Peyer's patch (tissue), 4 donors: ENCODE measurements around the gene CGN.

ENCODE experiments used
- POLR2A ChIP-seq, 2 donors: fragments of 450-650 bp; IDR thresholded peaks; one replicate each; pipeline ENCODE4 v1.5.1; 2017; ENCODE audit warnings: antibody characterized with exemption in 2 of 2, mild to moderate bottlenecking in 2 of 2, moderate library complexity in 2 of 2
- TF ChIP-seq, protein P1 (sequence below), 6 experiments: fragments of 450-650 bp in 4 of 6; fragments of 200-600 bp in 2 of 6; sonication (generic) in 1 of 6; IDR thresholded peaks; one replicate each; pipeline ENCODE4 v1.5.1; 2017 to 2019; ENCODE audit warnings: antibody characterized with exemption in 6 of 6, mild to moderate bottlenecking in 3 of 6, moderate library complexity in 1 of 6

DNA sequence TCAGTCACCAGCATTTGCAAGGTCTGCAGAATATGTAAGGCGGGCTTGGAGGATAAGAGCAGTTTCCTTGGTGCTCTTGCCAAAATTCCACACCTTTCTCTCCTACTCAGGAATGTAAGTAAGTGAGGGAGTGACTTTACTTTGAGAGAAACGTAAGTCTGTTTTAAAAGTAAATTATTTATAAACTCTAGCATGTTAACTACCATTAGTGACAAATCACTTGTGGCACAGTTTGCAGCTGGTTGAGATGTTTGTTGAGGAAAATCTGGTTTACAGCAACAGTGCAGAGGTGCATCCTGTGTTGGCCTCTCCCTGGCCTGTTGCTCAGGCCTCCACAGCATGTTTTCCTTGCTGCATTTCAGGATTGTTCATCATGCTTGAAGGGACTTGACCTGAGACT is 8.5 kb downstream of the CGN start:
- TF ChIP-seq, protein P1, sequence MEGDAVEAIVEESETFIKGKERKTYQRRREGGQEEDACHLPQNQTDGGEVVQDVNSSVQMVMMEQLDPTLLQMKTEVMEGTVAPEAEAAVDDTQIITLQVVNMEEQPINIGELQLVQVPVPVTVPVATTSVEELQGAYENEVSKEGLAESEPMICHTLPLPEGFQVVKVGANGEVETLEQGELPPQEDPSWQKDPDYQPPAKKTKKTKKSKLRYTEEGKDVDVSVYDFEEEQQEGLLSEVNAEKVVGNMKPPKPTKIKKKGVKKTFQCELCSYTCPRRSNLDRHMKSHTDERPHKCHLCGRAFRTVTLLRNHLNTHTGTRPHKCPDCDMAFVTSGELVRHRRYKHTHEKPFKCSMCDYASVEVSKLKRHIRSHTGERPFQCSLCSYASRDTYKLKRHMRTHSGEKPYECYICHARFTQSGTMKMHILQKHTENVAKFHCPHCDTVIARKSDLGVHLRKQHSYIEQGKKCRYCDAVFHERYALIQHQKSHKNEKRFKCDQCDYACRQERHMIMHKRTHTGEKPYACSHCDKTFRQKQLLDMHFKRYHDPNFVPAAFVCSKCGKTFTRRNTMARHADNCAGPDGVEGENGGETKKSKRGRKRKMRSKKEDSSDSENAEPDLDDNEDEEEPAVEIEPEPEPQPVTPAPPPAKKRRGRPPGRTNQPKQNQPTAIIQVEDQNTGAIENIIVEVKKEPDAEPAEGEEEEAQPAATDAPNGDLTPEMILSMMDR (IDR thresholded peaks at IDR 0.05): no peak
- TF ChIP-seq POLR2A (IDR thresholded peaks at IDR 0.05): no peak
